GM18505 (cell line): Measurements from ENCODE around the gene LRBA.
"Not testable (repeated sequence)": the region's sequence is repeated elsewhere in the genome, so short reads cannot be mapped to it uniquely, and the experiment has no call there.

Experiments
- ATAC-seq: cut with Tn5 transposase; IDR thresholded peaks from one replicate; pipeline ENCODE4 v1.9.1; 2021; ENCODE audit not compliant: unreplicated experiment
- POLR2A ChIP-seq: IDR thresholded peaks from 4 replicates; pipeline ENCODE4 v1.6.1; 2011; ENCODE audit warnings: borderline replicate concordance; ENCODE audit not compliant: insufficient read depth, insufficient read length; ENCODE audit errors: extremely low read depth

Gene LRBA

DNA sequence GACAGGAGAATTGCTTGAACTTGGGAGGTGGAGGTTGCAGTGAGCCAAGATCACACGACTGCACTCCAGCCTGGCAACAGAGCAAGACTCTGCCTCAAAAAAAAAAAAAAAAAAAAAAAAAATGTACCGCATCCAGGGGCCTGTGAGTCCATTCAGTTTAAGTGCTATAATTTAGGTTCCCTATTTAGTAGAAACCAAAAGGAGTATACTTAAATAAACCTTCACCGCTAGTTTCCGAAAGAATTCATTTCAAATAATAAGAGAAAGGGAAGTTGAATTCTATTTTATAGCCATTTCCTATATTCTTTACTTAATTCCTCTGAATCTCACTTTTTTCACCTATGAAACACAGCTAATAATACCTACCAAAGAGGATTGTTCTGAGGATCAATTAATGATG, 20.8 kb upstream of the LRBA start:
- ATAC-seq = no peak
- TF ChIP-seq POLR2A = no peak

DNA sequence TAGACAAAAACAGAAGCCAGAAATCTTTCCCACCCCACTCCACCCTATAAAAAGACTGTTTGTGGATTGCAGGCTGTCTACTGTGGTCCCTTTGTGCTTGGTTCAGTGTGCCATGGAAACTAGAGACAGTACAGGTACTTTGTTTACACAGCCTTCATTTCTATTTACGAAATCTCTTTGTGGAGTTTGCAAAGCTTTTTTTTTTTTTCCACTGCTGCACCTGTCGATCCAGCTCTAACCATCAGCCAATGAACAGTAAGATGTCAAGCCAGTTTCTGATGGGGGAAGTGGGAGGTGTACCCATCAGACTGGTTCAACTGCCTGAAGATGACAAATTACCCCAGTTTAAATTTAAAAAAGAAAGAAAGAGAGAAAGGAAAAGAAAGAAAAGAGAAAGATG, 20.2 kb upstream of the LRBA start:
- no peak for ATAC-seq
- no peak for TF ChIP-seq POLR2A

DNA sequence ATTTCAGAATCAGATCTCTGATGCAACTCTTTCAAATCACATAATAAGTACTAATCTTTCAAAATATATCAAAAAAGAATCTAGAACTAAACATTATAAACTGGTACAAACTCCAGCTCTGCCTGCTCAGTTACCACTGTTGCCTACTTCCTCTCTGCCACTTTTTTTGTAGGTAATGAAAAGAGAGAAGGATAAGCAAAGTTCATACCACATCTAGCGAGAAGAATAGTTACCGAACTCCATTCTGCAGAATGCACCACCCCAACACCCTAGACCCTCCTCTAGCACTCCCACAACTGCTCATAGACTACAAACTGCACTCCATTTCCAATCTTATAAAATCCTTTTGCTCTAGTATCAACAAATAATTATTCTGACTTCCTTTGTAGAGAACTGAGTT, 19.7 kb upstream of the LRBA start:
- no peak for TF ChIP-seq POLR2A
- ATAC-seq = no peak

DNA sequence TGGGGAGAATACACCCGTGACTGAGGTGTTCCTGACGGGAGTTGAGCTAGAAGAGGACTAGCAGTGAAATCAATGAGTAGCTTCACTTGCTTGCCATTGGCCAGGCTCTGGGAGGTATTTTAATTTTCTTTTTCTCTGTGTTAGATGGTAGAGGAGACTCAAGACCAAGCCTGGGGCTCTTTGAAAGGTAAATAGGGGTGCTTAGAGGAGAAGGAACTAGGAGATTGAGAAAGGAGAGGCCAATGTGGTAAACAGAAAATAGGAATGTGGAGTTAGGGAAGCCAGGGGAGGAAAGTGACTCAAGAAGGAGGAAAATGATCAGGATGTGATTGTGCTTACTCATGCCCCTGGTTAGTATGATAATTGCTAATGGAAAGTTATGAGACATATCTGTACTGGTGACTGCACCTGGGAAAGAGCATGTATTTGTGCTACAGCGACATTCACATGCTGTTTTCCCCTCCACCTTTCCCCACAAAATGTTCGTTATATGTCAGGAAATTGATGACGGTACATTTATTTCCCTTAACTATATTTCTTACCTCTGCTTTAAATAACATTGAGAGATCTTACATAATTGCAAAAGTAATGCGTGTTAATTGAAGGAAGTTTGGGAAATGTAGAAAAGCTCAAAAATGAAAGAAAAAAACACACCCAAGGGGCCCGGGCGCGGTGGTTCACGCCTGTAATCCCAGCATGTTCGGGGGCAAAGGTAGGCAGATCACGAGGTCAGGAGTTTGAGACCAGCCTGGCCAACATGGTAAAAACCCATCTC, 16.9 kb upstream of the LRBA start:
- peak; percentile 51 for ATAC-seq
- no peak for TF ChIP-seq POLR2A

DNA sequence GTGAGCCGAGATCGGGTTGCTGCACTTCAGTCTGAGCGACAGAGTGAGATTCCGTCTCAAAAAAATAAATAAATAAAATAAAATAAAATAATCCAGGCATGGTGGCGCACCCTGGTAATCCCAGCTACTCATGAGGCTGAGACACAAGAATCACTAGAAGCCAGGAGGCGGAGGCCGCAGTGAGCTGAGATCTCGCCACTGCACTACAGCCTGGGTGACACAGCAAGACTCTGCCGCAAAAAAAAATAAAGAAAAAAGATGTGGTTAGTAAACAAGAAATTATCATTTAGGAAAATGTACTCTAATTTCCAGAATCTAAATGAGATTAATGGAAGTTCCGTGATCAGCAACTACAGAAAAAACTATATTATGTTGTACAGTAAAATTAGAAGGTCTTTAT, 14.5 kb upstream of the LRBA start:
- no peak for TF ChIP-seq POLR2A
- ATAC-seq = no peak

DNA sequence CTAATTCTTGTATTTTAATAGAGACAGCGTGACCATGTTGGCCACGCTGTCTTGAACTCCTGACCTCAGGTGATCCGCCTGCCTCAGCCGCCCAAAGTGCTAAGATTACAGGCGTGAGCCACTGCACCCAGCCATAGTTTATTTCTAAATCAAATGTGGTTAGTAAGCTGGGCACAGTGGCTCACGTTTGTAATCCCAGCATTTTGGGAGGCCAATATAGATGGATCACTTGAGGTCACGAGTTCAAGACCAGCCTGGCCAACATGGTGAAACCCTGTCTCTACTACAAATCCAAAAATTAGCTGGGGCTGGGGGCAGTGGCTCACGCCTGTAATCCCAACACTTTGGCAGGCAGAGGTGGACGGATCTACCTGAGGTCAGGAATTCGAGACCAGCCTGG, 13.9 kb upstream of the LRBA start:
- not testable (repeated sequence) for ATAC-seq

DNA sequence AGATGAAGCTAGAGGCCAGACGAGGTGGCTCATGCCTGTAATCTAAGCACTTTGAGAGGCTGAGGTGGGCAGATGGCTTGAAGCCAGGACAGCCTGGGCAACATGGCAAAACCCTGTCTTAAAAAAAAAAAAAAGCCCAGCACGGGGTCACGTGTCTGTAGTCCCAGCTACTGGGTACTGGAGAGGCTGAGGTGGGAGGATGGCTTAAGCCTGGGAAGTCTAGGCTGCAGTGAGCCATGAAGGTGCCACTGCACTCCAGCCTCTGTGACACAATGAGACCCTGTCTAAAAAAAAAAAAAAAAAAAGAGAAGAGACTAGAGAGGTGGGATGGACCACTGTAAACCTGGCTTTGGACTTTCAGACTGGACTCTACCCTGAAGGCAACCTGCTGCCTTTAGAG, 10.7 kb upstream of the LRBA start:
- no peak for ATAC-seq
- no peak for TF ChIP-seq POLR2A

DNA sequence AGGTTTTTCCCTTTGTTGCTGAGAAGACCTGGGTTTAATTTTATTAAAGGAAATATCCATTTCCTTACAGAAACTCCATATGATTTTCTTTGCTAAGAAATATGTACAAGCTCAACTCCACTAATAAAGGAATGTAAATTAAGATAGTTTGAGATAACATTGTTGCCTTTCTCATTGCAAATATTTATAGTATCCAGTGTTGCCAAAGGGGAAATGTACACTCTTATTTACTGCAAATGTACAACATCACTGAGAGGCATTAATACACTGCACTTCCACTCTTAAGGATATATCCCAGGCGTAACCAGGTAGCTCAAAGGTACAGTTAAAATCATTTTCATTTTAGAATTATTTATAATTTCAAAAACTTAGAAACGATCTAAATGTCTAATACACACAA, 7.5 kb upstream of the LRBA start:
- no peak for TF ChIP-seq POLR2A

DNA sequence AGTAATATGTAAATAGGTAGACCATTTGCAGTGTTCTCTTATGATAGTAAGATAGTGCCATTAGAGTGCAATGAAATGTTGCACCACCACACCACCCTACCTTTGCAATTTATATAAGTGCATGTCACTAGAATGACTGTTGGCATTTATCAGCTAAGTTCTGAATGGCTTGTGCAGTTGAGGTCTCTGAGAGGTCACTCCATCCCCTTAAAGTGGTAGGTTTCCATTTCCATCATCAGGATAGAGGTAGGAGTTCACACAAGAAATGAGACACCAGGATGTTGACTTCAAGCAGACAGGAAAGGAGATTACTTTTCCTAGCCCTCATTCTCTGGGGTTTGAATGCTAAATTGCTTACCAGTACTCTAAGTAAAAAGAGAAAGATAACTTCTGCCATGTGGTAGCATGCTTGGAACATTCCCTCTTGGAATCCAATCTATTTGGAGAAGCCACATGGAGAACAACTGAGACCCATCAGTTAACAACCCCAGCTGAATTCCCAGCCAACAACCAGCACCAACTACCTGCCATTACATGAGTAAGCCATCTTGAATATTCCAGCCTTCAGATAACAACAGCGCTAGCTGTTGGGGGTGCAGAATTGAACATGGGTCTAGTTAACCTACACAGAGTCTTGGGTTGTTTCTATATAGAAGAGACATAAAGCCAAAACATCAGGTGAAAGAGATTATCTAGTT, 6.7 kb upstream of the LRBA start:
- TF ChIP-seq POLR2A = no peak
- no peak for ATAC-seq

More for the DNA sequence above, 7.5 kb upstream of the LRBA start:
- no peak for ATAC-seq

DNA sequence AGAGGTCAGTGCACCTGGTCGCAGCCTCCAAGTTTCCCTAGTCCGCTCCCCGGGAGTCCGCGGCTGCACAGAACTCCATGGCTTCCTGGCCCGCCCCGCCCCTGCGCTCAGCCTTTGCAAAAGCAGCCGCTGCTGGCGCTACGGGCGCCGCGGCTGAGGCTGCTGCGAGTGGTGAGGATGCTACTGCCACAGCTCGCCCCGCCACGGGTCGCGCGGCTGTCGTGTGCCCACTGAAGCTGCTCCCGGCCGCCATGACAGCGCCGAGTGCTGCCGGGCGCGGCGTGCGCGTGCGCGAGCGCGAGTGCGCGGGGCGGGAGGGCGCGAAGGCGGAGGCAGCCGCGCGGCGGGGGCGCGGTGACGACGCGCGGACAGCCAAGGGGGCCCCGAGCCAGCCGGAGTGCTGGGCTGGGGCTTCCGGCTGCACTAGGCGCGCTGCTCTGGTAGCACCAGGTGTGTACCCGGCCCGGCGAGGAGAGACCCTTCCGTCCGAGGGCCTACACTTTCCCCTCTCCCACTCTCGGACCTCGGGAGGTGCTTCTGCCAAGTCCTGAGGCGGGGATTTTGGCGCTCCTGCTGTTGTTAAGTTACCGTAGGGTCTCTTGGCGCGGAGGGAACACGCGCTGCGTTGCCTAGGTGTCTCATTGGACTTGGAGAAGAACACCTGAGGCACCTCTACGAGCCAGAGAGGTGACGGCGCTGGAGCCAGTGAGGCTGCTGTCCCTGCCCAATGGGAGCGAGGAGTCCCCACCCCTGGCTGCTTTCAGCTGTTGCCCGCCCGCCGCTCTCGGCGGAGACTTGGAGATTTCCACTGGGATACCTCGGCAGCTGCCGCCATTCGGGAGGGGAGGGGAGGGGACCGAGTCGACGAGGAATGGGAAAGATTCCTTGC, 619 bp upstream of the LRBA start:
- ATAC-seq = peak; percentile 78
- TF ChIP-seq POLR2A = peak; percentile 97

DNA sequence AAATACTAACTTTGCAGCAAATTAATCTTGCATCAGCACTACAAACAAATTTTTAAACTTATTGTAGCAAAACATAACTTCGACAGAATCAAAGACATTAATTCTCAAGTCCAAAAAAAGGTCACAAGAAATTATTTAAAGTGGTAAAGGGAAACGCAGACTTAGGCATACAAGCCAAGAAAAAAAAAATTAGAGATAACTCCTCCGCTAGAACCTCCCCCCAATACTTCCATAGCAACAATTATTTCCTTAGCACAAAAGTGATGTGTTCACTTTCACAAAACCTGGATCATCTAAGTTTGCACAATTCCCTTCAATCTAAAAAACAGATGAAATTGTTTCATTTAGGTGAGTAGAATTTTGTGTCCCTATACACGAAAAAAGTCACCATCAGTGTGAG, 1.1 kb downstream of the LRBA start:
- no peak for TF ChIP-seq POLR2A
- ATAC-seq = no peak

DNA sequence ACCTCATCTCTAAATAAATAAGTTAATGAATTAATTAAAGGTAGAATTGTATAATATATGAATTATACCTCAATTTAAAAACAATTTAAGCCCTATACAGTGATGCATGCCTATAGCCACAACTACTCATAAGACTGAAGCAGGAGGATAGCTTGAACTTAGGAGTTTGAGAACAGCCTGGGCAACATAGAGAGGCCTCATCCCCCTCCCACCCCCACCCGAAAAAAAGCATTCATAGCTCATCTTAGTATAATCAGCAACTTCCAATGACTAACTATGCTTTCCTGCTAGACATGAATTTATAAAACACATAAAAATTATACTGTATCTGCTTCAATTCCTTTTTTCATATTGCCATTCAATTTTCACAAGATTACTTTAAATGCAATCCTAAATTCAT, 1.6 kb downstream of the LRBA start:
- no peak for ATAC-seq

DNA sequence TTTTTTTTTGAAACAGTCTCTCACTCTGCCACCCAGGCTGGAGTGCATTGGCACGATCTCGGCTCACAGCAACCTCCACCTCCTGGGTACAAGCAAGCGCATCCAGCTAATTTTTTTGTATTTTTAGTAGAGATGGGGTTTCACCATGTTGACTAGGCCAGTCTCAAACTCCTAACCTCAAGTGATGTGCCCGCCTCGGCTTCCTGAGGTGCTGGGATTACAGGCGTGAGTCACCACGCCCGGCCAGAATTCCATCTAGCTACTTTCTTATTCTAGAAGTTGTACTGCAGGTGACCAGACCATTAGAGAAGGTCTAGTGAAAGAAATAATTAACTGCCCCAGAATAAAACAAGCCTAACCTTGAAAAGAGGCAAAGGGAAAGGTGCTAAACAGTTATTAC, 2.3 kb downstream of the LRBA start:
- TF ChIP-seq POLR2A = no peak
- no peak for ATAC-seq

More for the DNA sequence above, 1.6 kb downstream of the LRBA start:
- no peak for TF ChIP-seq POLR2A

DNA sequence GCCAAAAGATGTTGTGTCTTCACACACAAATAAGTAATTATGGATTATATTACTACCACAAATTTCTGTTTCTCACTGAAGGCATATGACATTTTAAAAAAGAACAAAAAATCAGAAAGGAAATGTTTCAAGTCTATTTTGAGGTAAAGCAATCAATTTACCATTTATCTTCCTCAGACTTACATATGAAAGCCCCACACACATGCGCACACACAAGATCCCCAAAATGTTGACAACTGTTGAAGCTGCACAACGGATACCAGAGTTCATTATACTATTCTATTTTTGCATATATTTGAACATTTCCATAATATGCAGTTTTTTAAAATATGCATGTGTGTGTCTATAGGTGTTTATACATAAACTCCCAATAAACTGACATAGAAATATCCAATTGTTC, 2.7 kb downstream of the LRBA start:
- TF ChIP-seq POLR2A = no peak
- no peak for ATAC-seq

DNA sequence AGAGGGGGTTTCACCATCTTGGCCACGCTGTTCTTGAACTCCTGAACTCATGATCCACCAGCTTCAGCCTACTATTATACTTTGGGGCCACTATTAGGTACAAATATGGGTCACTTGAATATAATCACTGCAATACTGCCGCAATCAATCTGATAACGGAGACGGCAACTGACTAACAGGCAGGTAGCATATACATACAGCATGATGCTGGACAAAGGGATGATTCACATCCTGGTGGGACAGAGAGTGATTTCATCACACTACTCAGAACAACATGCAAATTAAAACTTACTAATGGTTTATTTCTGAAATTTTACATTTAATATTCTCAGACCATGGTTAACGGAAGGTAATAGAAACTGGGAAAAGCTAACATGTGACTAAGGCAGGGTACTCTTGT, 10.9 kb downstream of the LRBA start:
- ATAC-seq = no peak
- no peak for TF ChIP-seq POLR2A
